Nucleus accumbens (tissue), 56 donors: Measurements from ENCODE around the gene S100A12.
"Not testable (repeated sequence)": the region's sequence is repeated elsewhere in the genome, so short reads cannot be mapped to it uniquely, and the experiment has no call there.

Experiments
- DNase-seq, 56 donors: peaks; one replicate each; lab custom pipeline; 2025; lab: John Stamatoyannopoulos, UW

S100A12 gene

DNA sequence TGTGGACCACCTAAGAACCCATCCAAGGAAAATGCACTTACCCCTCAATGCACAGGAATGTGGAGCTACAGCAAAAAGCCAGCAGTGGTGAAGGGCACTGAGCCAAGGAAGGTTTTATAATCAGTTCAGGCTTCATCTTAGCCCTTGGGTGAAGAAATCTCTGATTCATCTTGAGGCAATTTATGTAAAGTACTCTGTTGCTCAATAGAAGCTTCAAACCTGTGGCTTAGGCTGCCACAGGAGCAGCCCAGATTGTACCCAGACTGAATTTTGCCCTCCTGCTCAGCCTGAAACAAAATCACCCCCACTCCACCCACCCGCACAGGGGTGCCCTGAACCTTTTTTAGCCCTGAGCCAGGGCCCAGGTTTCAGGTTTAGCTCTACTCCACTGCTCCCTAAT, at the start of gene S100A12:
TSS of gene S100A12 (minus strand) at position 111 of the 400 bp plus-strand sequence. CDS start 1,029 bp downstream, outside the sequence.
- no peak for DNase-seq

DNA sequence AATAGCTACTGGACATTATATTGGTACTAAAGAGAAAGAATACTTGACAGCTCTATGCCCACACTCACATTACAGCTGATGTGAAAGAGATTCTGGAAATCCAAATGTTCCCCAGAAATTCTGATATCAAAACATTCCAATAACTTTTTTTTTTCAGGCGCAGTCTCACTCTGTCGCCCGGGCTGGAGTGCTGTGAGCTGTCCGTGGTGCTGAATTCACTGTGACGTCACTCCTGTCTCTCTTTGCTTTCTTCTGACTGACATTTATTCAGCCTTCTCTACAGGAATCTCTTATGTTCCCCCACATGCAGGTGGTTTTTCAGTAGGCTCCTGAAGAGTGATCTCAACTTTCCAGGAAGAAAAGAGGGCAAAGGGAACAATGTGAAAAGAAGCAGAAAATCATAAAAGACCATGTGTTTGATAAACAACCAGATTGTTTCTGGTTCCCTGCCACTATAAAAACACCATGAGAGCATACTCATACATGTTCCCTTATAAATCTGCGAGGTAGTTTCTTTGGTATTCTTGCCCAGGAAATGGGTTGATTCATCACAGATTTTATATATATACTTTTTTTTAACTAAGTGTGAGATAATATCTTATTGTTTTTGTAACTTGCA, 47.1 kb upstream of the S100A12 start:
- DNase-seq: peak in 32 of 56 donors; percentile 2 to 63 (median 10)

DNA sequence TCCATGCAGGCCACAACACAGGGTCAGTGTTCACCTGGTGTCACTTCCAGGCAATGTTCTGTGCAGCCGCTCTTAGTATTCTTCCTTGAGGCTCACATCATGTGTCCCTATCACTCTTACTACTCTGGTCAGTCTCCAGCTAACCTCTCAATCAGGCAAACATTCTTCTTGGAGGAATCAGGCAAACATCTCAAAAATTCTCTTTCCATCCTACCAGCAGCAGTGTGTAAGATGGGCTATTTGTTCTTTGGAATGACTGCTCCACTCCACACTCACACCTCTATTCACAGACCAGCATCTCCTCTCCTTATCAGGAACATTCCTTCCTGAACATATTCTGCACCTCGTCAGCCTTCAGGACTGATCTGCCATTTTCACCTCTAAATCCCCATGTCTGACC, 44.9 kb upstream of the S100A12 start:
- DNase-seq: no peak

DNA sequence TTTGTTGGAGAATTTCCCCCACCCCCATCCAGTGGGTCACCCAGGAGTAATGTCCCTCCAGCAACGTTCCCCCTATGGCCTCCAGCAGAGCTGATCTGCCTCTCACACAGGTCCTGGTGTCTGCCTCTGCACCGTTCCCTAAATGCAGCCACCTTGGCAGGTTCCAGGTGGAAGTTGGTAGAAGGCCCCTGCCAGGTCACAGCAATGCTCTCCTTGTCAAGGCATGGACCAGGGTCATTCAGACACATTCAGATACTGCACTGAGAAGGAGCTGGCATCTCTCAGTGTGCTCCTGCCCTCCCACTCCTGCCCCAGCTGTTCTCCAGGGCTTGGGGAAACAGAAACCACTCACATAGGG, 44.0 kb upstream of the S100A12 start:
- not testable (repeated sequence) for DNase-seq

DNA sequence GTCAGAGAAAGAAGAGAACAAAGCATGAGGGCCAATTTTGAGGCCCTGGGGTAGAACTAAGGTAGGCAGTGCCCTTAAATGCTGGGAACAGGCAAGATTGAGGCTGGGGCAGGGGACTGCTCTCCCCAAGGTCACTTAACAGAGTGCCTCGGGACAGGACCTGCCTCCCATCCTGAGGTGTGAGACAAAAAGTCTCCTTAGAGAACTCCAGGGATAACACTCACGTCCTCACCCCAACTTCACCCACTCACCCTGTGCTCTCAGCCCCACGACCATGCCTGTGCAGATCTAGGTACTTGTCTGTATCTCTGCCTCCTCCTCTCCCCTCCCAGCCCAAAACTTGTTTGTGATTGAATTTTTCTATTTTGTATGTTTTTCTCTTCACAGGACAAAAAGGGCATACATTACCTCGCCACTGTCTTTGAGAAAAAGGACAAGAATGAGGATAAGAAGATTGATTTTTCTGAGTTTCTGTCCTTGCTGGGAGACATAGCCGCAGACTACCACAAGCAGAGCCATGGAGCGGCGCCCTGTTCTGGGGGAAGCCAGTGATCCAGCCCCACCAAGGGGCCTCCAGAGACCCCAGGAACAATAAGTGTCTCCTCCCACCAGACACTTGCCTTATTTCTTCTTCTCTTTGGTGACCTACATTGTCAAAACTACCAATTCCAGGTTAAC, 43.5 kb upstream of the S100A12 start:
- DNase-seq: not testable (repeated sequence)

DNA sequence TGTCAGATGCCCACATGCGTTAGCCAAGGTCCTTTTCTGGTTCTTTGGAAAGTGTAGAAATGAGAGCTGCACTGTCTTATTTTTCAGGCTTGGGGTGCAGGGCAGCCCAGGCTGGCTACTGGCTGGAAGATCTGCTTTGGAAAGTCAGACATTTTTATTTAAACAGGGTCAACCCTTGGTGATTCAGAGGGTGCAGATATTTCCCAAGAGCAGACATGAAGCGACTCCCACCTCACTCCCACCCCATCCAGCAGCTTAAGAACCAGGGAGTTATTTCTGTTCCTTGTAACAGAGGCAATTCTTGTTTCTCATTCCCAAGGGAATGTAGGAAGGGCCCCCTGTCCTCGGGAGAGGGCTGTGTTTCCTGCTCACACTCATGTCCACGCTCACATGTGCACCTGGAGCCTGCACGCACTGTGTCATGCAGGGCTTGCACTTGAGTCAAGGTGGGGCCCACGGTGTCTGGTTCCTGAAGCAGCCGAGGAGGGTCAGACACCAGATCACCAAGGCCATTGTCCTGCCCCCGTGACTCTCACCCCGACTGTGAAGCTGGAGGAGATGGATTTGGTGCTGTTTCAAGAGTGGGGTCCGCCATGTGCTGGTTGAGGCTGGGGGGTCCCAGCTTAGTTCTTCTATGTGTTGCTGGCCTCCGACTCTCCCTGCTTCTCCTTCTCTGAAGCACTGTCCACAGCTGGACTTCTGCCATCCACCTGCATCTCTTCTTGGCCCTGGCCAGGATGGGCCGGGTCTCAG, 41.9 kb upstream of the S100A12 start:
- peak in 1 of 56 donors; percentile 15 for DNase-seq

DNA sequence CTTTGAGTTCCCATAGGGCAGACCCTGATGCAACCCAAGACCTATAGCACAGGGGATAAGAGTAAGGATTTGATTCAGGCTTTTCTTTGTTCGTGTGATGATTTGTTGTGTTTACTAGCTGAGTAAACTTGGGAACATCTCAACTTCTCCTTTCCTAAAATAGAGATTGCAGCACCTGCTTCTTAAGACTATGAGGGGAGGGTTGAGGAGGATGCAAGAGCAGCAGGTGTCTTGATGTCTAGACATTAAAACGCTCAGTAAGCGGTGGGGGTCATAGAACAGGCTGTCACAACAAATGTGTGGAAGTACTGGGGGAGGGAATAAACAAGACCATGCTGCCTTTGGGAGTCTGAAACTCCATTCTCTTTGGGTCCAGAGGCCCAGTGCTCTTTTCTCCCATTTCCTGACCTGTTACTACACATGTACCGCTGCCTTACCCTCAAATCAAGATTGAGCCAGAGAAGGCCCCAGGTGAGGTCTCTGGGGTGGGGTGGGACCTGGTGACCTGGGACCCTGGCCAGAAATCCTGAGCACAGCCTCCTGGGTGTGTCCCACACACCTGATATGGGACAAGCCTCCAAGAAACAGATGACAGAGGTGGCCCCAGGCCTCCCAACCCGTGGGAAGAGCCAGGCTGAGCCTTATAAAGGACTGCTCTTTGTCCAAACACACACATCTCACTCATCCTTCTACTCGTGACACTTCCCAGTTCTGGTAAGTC, 40.6 kb upstream of the S100A12 start, which contains the start of gene S100A7A:
TSS of gene S100A7A (plus strand) at position 671 of the 721 bp plus-strand sequence. CDS start 1,563 bp downstream, outside the sequence.
- DNase-seq: no peak

DNA sequence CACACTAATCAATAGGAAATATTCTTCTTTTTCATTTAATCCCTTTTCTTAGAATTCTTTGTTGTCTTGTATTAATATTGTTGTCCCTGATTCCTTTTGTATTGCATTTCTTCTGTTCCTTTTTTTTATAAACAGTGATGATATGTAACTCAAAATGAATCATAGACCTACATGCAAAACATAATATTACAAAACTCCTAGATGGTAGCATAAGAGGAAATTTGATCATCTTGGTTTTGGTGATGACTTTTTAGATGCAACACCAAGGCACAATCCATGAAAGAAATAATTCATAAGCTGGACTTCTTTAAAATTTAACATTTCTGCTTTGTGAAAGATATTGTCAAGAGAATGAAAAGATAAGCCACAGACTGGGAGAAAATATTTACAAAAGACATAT, 38.5 kb upstream of the S100A12 start:
- not testable (repeated sequence) for DNase-seq

DNA sequence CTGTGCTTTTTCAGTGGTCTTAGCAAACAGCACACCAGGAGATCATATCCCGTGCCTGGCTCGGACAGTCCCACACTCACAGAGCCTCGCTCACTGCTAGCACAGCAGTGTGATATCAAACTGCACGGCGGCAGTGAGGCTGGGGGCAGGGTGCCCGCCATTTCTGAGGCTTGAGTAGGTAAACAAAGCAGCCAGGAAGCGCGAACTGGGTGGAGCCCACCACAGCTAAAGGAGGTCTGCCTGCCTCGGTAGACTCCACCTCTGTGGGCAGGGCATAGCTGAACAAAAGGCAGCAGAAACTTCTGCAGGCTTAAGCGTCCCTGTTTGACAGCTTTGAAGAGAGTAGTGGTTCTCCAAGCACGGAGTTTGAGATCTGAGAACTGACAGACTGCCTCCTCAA, 31.9 kb upstream of the S100A12 start:
- not testable (repeated sequence) for DNase-seq

DNA sequence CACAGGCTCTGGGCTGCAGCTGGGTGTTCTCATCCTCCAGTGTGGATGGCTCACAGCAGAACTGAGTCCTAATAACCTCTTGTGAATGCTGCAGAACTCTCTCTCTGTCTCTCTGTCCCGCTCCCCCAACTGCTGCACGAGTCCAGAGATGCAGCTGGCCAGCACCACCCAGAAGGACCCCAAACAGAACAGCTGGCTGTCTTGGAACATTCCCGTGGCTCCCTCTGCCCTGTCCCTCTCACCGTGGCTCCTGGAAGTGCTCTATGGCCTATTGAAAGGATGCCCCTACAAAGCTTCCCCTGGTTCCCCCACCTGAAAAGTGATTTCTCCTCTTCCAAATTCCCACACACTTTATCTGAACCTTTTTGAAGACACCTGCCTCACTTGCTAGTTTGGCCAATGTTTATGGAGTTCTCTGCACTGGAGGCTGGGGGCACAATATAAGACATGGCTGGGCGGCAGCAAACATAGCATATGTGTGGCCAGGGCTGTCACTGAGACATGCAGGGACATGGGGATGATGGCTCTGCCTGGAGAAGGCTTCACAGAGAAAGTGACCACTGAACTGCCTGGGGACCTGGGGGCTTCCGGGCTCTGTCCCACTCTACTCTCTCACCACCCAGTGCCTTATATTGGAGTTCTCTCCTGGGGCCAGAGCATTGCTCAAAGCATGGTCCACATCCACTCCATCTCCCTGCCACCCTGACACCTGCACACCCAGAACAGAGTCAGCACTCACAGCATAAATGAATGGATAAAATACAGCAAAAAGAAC, 30.6 kb upstream of the S100A12 start:
- DNase-seq: not testable (repeated sequence)

DNA sequence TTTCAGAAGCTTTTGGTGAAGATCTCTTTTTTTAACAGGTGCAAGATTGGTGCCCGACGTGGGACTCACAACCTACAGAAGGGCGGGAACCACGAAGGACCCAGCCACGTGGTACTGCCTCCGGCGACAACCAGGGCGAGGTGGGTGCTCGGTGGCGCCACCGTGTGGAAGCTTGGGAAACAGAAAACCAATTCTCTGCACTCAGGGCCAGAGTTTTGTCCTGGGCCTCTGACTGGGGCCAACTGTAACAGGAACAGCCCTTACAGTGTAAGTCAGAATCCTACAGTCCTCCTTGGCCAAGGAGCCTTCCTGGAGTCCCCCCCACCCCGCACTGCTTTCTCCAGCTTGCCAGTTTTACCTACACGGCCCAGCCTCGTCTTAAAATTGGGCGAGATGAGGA, 29.3 kb upstream of the S100A12 start:
- peak in 2 of 56 donors; percentile 9 to 22 for DNase-seq

DNA sequence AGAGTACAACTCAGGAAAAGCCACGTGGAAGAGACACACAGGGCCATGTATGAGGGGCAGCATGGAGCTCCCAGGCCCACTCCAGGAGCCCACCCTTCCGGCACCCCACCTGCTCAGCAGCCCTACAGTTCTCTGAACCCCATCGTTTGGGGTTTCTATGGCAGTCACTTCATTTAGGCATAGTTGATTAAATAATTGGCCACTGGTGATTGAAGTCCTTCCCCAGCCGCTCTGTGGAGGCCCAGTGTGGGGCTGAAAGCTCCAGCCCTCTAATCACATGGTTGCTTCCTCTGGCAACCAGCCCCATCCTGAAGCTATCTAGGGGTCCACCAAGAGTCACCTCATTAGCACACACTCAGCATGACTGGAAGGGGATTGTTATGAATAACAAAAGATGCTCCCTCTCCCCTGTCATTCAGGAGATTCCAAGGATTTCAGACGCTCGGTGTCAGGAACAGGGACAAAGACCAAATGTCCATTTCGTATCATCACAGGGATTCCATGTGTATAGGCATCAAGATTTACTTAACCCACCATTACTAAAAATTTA, 28.7 kb upstream of the S100A12 start:
- no peak for DNase-seq

DNA sequence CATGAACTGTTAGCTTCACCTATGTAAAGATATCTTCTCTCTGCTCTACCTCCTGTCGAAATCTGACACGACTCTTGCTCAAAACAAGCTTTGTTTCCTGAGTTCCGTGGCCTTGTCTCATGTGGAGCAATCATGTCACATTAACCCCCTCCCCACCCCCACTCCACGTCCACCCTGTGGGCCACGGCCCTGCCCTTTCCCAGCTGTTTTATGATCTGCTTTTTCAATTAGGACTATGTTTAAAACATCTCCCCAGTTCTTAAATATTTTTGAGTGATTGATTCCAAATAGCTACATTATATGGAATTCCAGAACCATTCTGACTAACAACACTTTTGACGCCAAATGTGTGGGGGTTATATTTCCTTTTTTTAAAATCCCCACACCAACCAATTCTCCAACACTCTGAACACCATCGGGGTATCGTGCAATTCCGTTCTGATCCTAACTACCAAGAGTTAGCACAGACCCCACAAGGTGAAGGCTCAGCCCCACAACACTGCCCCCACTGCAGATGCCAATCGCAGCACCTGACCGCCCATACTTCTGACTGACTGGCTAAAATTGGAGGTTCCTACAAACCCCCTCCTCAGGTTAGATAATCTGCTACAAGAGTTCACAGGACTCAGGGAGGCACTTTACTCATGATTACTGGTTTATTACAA, 28.1 kb upstream of the S100A12 start:
- DNase-seq: no peak

DNA sequence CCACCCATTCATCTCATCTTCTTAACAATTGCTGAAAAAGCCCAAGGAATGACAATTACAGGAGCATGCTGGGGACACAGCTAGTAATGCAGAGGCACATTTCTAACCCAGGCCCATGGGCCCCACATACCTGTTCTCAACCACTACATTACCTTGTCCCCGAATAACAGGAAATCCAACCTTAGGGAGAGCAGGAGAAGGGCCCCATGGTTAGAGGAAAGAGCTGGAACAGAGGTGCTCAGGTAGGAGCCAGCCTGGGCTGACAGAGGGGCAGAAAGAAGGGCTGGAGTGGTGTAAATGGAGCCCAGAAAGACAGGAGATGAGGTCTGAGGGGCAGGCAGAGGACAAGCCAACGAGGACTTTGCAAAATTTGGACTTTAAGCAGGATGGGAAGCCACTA, 26.8 kb upstream of the S100A12 start:
- DNase-seq: no peak

DNA sequence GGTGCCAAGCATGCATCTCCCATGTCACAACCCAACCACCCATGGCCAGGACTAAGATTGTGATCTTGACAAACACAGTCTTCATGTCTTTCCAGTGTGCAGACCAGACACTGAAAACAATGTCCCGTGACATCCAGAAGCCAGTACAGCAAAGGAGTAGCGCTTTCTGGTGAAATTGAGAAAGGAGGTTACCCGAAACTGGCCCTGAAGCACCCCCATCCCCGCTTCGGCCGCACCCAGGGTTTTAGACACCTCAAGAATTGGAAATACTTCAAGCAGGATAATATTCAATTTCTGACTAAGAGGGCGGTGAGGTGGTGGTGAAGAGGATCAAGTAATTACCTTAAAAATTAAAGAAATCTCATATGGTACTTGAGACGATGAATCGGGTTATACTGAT, 26.0 kb upstream of the S100A12 start:
- DNase-seq: no peak

DNA sequence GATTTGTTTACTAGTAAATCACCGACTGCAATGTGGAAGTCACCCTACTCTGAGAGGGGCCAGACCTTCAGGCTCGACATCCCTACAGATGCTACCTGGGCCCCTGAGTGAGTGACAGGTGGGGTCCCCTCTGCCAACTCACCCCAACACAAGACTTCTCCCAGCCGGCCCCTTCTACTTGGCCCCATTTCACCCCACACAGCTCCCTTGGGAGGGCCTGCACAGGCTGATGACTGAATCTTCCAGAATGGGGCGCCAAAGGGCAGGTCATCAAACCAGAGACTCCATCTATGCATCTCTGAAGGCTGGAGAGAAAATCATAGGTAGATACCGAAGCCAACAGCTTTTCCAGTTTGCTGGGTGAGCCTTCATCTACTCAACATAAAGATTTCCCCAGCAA, 24.8 kb upstream of the S100A12 start:
- no peak for DNase-seq

DNA sequence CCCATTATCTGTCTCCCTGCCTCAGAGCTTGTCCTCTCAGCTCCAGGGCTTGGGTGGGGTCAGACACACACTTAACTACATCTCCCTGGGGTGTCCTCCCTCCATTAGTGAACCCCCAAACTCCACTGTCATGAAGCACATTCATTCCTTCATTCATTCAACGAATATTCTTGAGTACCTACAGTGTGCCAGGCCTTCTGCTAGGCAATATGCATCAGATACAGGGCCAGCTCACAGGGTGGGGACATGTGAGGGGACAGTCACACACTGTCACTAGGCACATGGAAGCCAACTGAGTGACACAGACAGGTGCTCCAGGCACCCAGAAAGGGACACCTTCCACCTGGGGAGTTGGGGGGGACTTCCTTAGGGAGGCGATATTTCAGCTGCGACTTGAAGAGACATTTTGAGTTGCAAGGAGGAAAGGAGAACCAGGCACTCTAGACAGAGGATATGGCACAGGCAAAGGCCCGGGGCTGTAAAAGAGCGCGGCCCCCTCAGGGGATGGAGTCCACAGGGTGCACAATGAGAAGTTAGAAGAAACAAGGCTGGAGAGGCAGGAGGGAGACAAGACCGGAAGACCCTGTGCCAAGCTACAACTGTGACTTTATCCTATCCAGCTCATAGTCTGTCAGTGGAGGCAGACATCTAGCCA, 24.1 kb upstream of the S100A12 start:
- no peak for DNase-seq

DNA sequence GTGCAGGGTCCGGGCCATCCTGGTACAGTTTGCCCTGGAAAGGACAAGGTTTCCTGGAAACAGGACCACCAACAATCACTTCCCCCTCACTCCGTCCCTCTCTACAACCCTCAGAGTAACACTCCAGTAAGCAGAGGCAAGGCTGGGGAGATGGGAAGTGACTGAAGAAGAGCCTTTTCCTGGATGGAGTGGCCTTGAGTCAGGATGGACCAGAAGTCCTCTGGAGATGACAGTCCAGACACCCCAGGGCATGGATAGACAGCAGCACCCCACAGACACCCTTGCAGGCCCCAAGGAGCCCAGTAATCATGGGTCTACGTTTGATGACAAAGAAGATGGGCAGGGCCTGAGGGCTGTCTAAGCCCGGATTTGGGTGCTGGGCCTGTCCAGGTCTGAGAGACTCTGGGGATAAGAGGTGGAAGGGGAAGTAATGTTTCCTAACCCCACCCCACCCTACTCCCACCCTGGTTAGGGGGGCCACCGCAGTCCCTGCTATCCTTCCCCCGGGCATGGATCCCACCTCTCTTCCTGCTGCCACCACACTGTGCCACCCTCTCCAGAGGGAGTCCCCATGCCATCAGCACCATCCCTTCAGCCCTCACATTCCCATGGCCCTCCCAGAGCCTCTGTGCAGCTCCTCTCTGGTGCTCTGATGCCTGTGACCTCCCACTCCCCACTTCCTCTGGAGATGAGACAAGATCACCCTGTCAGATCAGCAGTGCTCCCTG, 22.7 kb upstream of the S100A12 start:
- DNase-seq: no peak
